GM15510 (cell line): ENCODE results near the gene ADAR.

Source experiments
- POLR2A ChIP-seq: IDR thresholded peaks from 3 replicates; pipeline ENCODE4 v1.6.1; 2011; ENCODE audit warnings: borderline replicate concordance; ENCODE audit not compliant: insufficient read length; ENCODE audit errors: extremely low read depth

The ADAR gene

GRCh38 chr1:154557939-154558719 lies 49.9 kb downstream of the ADAR start, which contains the start of gene UBE2Q1:
TSS of gene UBE2Q1 (minus strand) at chr1:154558662. CDS start at chr1:154558553, 109 bp downstream.
- no peak for TF ChIP-seq POLR2A

- no peak for TF ChIP-seq POLR2A
Observed at GRCh38 chr1:154557248-154557938, 50.6 kb downstream of the ADAR start.

DNA sequence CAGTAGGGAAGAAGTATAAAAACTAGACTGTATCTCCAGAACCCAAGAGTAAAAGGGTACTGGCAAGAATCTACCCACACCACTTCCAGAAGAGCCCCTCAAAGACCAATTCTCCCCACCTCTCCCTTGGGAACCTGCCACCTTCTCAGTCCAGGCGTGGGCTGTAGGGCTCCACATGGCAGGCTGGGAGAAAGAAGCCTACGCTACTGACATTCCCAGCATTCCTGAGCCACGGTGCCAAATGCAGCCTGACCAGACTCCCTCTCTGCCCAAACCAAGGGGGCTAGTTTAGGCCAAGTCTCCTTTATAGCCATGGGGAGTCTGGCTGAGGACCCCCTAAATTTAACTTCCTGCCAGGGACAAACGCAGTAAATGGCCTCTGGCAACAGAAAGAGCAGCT lies 51.6 kb downstream of the ADAR start:
- TF ChIP-seq POLR2A, result no peak

DNA sequence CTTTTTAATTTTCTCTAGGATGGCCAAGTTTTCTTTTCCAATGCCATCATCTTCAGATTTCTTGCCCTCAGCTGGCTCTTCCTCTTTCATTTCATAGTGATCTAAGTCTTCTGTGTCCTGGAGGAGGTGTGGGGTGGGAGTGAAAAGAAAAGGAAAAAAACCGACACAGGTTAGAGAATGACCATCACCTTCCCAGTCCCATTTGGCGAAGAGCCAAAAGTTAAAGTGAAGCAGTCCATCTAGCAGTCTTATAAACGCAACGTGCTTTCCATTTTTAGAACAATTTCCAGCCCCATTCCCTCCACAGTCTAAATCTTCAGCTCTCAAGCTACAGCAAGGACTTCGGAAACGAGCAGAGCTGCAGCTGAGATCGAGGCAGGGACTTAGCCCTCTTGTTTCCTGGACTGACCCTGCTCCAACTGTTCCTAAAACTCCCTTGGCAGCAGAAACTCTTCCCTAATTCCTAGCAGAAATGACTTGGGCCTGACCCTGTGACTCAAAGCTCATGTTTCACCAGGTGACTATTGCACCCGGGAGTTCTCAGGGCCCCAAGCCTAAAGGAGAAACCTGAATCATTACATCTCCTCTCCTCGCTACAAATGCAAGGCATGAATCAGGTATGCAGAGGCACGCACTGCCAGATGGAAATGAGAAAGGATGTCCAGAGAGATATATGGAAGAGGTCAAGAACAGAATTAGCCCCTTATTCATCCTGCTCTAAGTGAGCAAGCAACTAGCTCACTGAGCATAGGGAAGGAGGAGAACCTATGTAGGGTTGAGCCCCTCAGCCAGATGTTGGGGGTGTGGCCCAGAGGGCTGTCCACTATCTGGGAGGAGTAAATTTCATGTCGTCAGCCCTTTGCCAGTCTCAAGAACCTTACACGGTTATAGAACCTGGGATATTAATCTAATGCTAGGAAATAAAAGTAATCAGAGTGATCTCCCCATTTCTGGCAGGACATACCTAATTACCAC lies 54.6 kb downstream of the ADAR start:
- TF ChIP-seq POLR2A, result no peak

DNA sequence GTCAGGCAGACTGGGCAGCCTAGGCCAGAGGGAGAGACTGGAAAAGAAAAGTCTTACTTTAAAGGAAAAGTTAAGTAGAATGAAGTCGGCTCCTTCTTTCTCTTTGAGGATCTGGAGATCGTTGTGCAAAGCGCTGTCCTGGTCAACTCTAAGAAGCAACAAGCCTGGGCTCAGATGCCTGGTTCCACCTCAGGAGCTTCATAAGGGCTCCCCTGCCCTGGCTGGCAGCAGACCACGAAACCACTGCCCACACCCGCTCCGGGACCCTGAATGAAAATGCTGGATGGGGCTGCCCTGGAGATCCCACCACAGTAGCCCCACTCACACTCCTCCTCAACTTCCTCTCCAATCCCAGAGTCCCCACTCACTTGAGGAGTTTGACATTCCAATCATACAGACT lies 56.0 kb downstream of the ADAR start:
- no peak for TF ChIP-seq POLR2A

DNA sequence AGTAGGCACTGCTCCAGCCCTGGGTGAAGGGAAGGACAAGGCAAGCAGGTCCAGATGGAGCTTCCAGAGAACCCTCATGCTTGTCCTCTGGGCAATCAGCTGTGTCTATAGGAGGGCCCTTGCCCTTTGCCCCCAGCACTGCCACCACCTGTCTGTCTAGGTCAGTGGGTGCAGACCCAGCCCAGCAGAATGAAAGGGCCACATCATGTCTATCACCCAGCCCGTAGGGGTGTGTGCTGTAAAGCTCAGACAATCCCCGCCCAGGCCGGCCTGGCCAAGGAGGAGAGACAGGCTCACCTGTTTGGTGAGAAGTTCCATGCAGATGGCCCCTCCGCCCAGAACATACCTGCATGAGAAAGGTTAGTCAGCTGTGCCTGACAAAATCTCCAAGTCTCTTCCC lies 56.5 kb downstream of the ADAR start:
- no peak for TF ChIP-seq POLR2A

- TF ChIP-seq POLR2A, result no peak
Observed at GRCh38 chr1:154550657-154551056, 57.3 kb downstream of the ADAR start.

GRCh38 chr1:154550070-154550469 lies 57.9 kb downstream of the ADAR start:
- TF ChIP-seq POLR2A, result no peak

DNA sequence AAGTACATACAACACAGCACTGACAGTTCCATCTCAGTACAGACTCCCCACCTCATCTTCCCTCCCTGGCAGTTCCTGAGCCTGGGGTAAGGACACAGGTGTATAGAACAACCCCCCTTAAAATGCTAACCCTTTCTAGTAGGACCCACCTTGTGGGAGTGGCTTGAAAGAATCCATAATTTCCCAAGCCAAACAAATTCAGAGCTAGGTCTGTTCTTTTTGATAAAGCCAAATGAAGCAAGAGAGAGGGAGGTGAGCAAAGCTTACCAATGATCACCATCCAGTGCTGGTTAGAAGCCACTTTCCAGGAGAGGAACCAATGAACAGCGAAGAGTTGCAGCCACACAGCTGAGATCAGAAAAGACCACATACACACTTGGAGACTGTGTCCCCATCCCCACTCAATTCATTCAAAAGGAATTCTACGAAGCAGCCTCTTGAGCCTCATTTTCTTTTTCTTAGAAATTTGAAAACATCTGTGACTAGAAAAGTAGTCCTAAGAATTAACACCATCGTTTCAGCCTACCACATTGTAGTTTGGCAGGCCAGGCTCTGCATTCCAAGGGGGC lies 58.7 kb downstream of the ADAR start:
- TF ChIP-seq POLR2A, result no peak

GRCh38 chr1:154548028-154548427 lies 60.0 kb downstream of the ADAR start:
- no peak for TF ChIP-seq POLR2A

GRCh38 chr1:154547105-154547732 lies 60.8 kb downstream of the ADAR start:
- no peak for TF ChIP-seq POLR2A

DNA sequence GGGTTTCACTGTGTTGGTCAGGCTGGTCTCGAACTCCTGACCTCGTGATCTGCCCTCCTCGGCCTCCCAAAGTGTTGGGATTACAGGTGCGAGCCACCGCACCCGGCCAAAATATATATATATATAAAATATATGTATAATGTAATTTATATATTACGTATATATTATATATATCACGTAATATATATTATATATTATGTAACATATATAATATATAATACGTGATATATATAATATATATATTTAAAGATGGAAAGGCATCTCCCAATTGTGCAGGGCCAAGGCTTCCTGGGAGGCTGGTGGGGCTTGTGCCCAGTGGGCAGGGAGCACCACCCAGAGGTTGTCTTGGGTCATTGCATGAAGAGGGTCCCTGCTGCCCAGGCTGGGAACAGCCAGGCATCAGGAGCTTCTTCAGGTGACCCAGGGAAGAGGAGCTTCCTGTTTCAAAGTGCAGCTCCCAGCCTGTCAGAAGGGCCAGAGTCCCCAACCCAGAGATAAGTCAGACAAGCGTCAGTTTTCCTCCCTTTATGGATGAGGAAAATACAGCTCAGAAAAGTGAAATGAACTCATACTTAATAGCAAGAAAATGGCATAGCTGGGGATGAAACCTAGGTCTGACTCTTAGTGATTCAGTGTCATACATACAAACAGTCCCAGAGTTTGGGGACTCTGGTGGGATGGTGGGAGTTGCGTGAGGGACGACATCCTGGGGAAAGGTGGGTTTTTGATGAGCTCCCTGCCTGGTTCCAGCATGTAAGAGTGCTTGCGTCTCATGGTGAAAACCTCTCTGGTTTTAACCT lies 61.5 kb downstream of the ADAR start:
- no peak for TF ChIP-seq POLR2A

DNA sequence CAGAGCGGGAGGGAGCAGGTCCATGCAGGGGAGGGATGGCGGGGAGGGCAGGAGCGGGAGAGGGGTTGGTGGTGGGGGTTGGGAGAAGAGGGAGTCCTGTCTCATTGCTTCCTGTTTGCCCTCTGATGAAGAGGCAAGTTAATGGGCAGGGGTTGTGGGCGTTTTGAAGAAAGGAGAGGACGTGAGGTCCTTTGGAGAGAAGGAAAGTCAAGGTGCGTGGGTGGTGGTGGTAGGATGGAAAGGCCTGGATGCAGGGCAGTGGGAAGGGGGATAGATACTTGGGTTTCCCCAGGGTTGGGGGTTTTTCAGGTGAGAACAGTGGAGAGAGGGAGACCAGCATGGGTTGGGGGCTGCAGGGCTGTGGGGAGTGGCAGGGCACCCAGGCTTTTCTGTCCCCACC lies 66.8 kb downstream of the ADAR start:
- no peak for TF ChIP-seq POLR2A
